ENCODE data around the gene PHLDA2.
A peak's percentile ranks its signal among the peaks of the same experiment; 100 is the strongest.

Gene PHLDA2

DNA sequence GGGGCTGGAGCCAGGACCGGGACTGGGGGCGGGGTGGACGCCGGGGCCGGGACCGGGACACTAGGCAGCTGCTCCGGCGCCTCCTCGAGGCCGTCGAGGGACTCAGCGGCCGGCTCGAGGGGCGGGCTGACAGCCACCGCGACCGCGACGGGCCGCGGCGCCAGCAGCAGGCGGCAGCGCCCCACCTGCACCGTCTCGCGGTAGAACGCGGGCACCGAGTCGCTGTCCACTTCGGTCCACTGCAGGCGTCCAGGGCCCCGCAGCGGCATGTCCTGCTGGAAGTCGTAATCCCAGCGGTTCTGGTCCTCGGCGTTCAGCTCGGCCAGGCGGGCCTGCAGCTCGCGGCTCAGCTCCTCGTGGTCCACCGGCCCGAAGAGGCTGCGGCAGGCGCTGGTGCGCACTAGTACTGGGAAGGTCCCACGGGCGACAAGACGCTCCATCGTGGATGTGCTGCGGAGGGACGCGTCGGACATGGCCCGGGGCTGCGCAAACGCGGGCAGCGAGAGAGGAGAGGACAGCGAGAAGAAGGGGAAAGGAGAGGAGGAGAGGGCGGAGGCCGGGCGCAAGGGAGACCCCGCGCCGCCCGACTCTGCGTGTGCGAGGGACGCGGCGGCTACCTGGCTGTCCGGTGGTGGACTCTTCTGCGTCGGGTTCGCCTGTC, 44.1 kb downstream of the PHLDA2 start:
- Histone ChIP-seq H3K9me3 (no peaks in the 10 kb centered on the region), H3K4me1 (ENCODE audit: control insufficient read depth in 1 of 2, insufficient read depth in 1 of 2, low read depth in 1 of 2, low read length in 1 of 2) (peaks cover 21 to 31% of the 10 kb centered on the region in 2 experiments), H3K4me3 (ENCODE audit: low read depth in 1 of 2, low read length in 1 of 2) (peak overlapping the region; percentile 87 to 96), H3K36me3 (no peaks in the 10 kb centered on the region), H3K27ac (peak overlapping the region; percentile 57), H3K27me3 (peaks cover 88% of the 10 kb centered on the region)
- no peak for TF ChIP-seq CTCF (IDR thresholded peaks at IDR 0.05)

GRCh38 chr11:2883979-2884815, 45.0 kb downstream of the PHLDA2 start:
- Histone ChIP-seq H3K4me3 (ENCODE audit: low read depth in 1 of 2, low read length in 1 of 2) (peak overlapping the region; percentile 53 to 70), H3K27ac (no peak overlapping the region), H3K36me3 (no peaks in the 10 kb centered on the region), H3K4me1 (ENCODE audit: control insufficient read depth in 1 of 2, insufficient read depth in 1 of 2, low read depth in 1 of 2, low read length in 1 of 2) (peaks cover 21 to 31% of the 10 kb centered on the region in 2 experiments), H3K9me3 (no peaks in the 10 kb centered on the region), H3K27me3 (peaks cover 93% of the 10 kb centered on the region)
- TF ChIP-seq CTCF (IDR thresholded peaks at IDR 0.05), result no peak

GRCh38 chr11:2883640-2883978, 45.6 kb downstream of the PHLDA2 start:
- Histone ChIP-seq H3K4me3 (ENCODE audit: low read depth in 1 of 2, low read length in 1 of 2) (peak overlapping the region; percentile 53 to 70), H3K9me3 (no peaks in the 10 kb centered on the region), H3K4me1 (ENCODE audit: control insufficient read depth in 1 of 2, insufficient read depth in 1 of 2, low read depth in 1 of 2, low read length in 1 of 2) (peaks cover 21 to 31% of the 10 kb centered on the region in 2 experiments), H3K27me3 (peaks cover 98% of the 10 kb centered on the region), H3K36me3 (no peaks in the 10 kb centered on the region), H3K27ac (no peak overlapping the region)
- TF ChIP-seq CTCF (IDR thresholded peaks at IDR 0.05), result no peak

DNA sequence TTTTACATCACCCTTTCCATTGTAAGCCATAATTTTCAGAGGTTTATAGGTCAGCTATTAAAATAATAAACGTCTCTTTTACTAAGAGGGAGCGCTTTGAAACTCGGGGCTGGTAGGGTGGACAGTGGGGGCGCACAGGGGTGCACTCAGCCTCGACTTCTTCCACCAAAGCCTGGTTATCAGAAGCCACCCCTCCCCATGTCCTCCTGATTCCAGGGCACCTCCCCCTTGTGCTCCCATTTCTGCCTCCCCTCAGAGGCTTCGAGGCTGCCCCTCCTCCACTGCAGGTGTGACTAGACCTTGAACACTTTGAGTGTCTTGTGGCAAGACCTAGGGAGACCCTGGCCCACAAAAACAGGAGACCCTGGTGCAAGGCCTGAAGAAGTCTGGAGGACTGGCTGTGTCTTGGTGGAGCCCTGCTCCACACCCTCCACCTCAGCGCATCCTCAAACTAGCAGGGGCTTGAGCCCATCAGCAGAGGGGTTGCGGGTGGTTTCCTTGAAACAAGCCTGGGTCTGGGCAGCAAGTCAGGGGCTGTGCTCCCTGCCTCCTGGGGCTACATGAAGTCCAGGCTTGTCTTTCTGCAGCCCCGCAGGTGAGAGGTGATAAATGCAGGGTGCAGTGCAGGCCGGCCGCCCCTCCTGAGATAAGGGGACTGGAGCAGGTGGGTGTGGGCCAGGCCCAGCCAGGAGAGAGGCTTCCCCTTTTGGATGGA, 46.7 kb downstream of the PHLDA2 start:
- peaks cover 21 to 23% of the 10 kb centered on the region in 2 experiments for H3K4me1 ChIP-seq (ENCODE audit: control insufficient read depth in 1 of 2, insufficient read depth in 1 of 2, low read depth in 1 of 2, low read length in 1 of 2)
- H3K27me3 ChIP-seq, result peaks cover 93% of the 10 kb centered on the region
- no peak overlapping the region for H3K27ac ChIP-seq
- TF ChIP-seq CTCF (IDR thresholded peaks at IDR 0.05), result no peak
- no peaks in the 10 kb centered on the region for H3K36me3 ChIP-seq
- H3K4me3 ChIP-seq (ENCODE audit: low read depth in 1 of 2, low read length in 1 of 2), result no peak overlapping the region
- H3K9me3 ChIP-seq, result no peaks in the 10 kb centered on the region

- TF ChIP-seq CTCF (IDR thresholded peaks at IDR 0.05), result no peak
- H3K4me3 ChIP-seq (ENCODE audit: low read depth in 1 of 2, low read length in 1 of 2), result no peak overlapping the region
- no peaks in the 10 kb centered on the region for H3K9me3 ChIP-seq
- peaks cover 93% of the 10 kb centered on the region for H3K27me3 ChIP-seq
- H3K4me1 ChIP-seq (ENCODE audit: control insufficient read depth in 1 of 2, insufficient read depth in 1 of 2, low read depth in 1 of 2, low read length in 1 of 2), result peaks cover 21 to 23% of the 10 kb centered on the region in 2 experiments
- H3K36me3 ChIP-seq, result no peaks in the 10 kb centered on the region
- no peak overlapping the region for H3K27ac ChIP-seq
These were observed 47.2 kb downstream of the PHLDA2 start for GRCh38 chr11:2881981-2882375.

Data from neutrophil (primary cell).